GM18858 (cell line): ENCODE data around the gene PCP4.

Source experiments
- ATAC-seq: cut with Tn5 transposase; IDR thresholded peaks from one replicate; pipeline ENCODE4 v1.9.1; 2021; ENCODE audit not compliant: unreplicated experiment

Gene PCP4

DNA sequence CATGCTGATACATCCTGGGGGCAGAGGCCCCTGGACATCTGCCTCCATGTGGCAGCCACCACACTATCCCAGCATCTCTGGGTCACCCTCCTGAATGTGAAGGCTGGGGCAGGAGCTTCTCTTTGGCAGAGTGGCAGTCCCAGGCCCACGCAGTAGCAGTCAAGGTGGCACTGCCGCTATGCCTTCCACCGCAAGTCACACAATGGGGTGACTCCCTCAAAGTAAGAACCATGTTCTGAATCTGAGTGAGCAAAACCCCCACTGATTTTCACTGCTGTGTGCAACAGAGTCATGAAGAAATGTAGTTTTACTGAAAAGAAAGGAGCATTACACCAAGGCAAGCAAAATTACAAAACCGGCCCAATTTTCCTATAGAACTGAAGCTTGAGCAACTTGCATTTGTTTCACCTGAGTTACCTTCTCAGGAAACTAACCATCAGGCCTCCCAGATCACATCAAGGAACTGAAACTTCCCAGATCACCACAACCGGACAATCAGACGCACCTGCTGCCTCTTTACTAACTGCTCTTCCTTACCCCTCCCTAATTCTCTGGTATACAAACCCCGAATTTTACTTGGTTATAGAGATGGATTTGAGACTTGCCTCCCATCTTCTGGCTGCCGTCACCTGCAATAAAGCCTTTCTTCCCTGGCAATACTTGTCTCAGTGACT, 102.6 kb downstream of the PCP4 start:
- ATAC-seq, result no peak

DNA sequence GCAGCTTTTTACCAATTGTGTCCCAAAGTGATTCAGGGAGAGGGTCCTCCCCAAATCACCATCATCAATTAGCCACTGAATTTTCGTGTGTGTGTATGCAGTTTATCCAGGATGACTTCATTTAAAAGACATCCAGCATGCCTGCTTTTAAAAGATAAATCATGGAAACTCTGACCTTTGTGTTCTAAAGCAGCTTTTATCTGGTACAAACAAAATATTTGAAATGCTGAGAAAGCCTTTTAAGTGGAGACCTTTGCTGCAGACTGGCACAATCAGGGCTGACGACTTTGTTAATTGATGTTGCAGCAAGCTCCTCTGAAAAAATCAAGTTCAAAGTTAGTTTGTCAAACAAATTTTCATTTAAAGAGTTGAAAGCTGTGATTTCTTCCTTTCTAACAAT, 104.7 kb downstream of the PCP4 start:
- no peak for ATAC-seq

DNA sequence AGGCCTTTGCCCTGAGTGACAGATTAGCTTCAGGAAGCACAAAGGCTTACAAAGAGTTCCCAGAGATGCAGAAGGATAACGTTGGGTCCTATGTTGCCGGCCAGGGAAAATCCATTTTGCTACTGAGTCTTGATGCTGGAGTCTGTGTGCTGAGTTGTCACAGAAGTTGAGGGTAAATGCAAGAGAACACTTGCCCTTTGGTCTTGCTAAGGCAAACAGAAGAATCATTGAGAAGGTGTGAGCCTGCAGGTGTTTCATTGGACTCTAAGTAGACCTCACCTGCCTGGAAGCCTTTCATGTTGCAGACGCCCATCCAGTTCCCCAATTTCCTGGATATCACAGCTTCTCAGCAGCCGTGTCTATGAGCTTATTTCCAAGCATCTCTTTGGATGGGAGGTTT, 105.2 kb downstream of the PCP4 start:
- ATAC-seq, result no peak

DNA sequence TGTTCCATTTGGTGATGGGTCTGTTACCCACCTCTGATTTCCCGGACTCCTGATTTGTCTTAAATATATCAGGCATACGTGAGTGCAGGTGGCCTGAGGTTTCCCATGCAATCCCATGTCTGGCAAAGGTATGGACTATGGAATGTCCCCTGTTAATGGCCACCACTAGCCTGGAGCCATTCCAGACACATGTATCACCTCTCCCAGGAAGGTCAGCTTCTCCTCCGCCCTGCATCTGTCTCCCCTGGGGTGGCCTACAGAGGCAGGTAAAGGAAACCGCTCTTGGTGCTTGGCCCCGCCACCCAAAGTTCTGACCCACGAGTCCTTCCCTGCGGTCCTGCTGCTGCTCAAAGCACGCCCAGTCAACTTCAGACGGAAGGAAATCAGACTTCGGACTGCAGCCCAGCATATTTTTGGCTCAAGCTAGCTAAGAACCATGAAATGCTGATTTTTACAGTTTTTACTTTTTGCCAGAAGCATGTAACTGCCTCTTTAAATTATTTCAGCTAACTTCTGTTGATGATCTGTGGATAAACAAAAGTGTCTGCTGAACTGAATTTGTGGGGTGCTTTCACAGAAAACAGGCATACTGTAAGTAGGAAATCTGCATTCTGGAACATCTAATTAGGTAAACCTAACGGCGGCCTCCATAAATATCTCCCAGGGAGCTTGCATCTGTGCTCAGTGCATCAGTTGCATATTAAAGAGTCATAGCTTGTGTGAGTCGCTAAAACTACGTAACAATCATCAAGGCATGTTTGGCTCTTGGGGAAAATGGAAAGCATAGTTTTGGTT, 105.9 kb downstream of the PCP4 start:
- ATAC-seq, result no peak

DNA sequence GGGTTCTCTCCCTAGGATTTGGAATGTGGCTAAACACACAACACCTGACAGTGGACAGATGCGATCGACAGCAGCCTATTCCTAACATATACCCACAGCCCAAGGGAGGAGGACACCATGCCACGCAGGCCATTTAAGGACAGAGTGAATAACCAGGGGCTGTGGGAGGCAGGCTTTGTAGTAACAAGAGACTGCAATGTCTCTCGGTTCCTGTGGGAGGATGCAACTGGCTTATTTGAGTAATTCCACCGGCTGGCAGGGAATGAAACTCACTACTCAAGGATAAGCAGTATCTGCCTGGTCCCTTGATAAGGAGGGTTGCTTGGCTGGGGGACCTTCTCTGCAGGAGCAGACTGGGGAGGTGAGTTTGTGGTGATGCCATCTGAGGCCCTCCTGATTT, 109.6 kb downstream of the PCP4 start:
- ATAC-seq, result no peak
